Occipital lobe (tissue), 1 donor: ENCODE measurements around the gene BRD3. TPM values are rescaled to one million over a fixed set of nuclear protein-coding genes. Genes with fewer than 3 reads are reported as not detected.

Experiments used
- total RNA-seq: library from RNA; depleted of rRNA; stranded (reverse); fragments of >200 nt; gene quantifications from one replicate; pipeline ENCODE4 v1.2.3, GENCODE V29; 2014

Gene BRD3
- total RNA-seq, 1 donor from 2014 or later, result 27.6 TPM

Other genes starting within 250 kb of the BRD3 start
- 41.3 TPM for gene VAV2, start 75.7 kb downstream of the BRD3 start, total RNA-seq
- 28.4 TPM for gene BRD3OS, start 42.5 kb downstream of the BRD3 start, total RNA-seq
- 26.4 TPM for gene WDR5, start 68.1 kb upstream of the BRD3 start, total RNA-seq
- gene RNU6ATAC, start 96.5 kb upstream of the BRD3 start, total RNA-seq, result not detected